Fibroblast of skin of back (primary cell): ENCODE results near the gene SLC26A2.
"Not testable (repeated sequence)": the region's sequence is repeated elsewhere in the genome, so short reads cannot be mapped to it uniquely, and the experiment has no call there.

ENCODE experiments used
- DNase-seq: peaks from one replicate; pipeline ENCODE4 v3.0.0-alpha.2; 2013

Gene SLC26A2

GRCh38 chr5:150006318-150006717 is 45.8 kb downstream of the SLC26A2 start:
- DNase-seq, result no peak

- no peak for DNase-seq
Measured at GRCh38 chr5:150007050-150007449, 46.5 kb downstream of the SLC26A2 start.

- DNase-seq, result no peak
Measured at GRCh38 chr5:150009671-150010387, 49.3 kb downstream of the SLC26A2 start.

- DNase-seq, result no peak
Measured at GRCh38 chr5:150013931-150014330, 53.4 kb downstream of the SLC26A2 start.

GRCh38 chr5:150014456-150014855 is 53.9 kb downstream of the SLC26A2 start:
- DNase-seq, result no peak

GRCh38 chr5:150015415-150015814 is 54.9 kb downstream of the SLC26A2 start:
- DNase-seq, result no peak

GRCh38 chr5:150016537-150016936 is 56.0 kb downstream of the SLC26A2 start:
- DNase-seq, result no peak

- DNase-seq, result peak; percentile 84
Measured at GRCh38 chr5:150017226-150018005, 56.9 kb downstream of the SLC26A2 start.

- DNase-seq, result no peak
Measured at GRCh38 chr5:150020249-150020648, 59.7 kb downstream of the SLC26A2 start.

GRCh38 chr5:150021491-150022157 is 61.1 kb downstream of the SLC26A2 start:
- DNase-seq, result peak; percentile 54

GRCh38 chr5:150022158-150022531 is 61.6 kb downstream of the SLC26A2 start:
- peak; percentile 92 for DNase-seq

GRCh38 chr5:150022681-150023080 is 62.1 kb downstream of the SLC26A2 start:
- DNase-seq, result no peak

GRCh38 chr5:150023136-150023535 is 62.6 kb downstream of the SLC26A2 start:
- no peak for DNase-seq

GRCh38 chr5:150024346-150024984 is 63.9 kb downstream of the SLC26A2 start:
- DNase-seq, result peak; percentile 38

- no peak for DNase-seq
Measured at GRCh38 chr5:150026682-150027172, 66.2 kb downstream of the SLC26A2 start.

GRCh38 chr5:150028047-150028446 is 67.5 kb downstream of the SLC26A2 start:
- not testable (repeated sequence) for DNase-seq

GRCh38 chr5:150033334-150033733 is 72.8 kb downstream of the SLC26A2 start:
- no peak for DNase-seq

- peak; percentile 75 for DNase-seq
Measured at GRCh38 chr5:150034662-150035061, 74.1 kb downstream of the SLC26A2 start.

GRCh38 chr5:150035139-150035895 is 74.8 kb downstream of the SLC26A2 start:
- no peak for DNase-seq

GRCh38 chr5:150036513-150036912 is 76.0 kb downstream of the SLC26A2 start:
- DNase-seq, result peak; percentile 98
